Renal cortex interstitium (tissue), 11 donors: ENCODE data around the gene RBFOX2. TPM values are rescaled to one million over a fixed set of nuclear protein-coding genes. Genes with fewer than 3 reads are reported as not detected.
"Not testable (repeated sequence)": the region's sequence is repeated elsewhere in the genome, so short reads cannot be mapped to it uniquely, and the experiment has no call there.

Experiments
- DNase-seq, 11 donors: peaks; one replicate each; pipeline ENCODE4 v3.0.0-alpha.2; 2013; ENCODE audit warnings: low read depth in 9 of 11, low spot score in 4 of 11; ENCODE audit errors: extremely low read depth in 1 of 11
- polyA plus RNA-seq, 3 donors: library from polyadenylated mRNA; unstranded; fragments of 120-200 nt; gene quantifications; one replicate each; pipeline ENCODE4 v1.2.1, GENCODE V29; 2013; ENCODE audit not compliant: insufficient read length in 3 of 3

The RBFOX2 gene
- polyA plus RNA-seq, 3 donors, result 114 to 137 (median 130) TPM

DNA sequence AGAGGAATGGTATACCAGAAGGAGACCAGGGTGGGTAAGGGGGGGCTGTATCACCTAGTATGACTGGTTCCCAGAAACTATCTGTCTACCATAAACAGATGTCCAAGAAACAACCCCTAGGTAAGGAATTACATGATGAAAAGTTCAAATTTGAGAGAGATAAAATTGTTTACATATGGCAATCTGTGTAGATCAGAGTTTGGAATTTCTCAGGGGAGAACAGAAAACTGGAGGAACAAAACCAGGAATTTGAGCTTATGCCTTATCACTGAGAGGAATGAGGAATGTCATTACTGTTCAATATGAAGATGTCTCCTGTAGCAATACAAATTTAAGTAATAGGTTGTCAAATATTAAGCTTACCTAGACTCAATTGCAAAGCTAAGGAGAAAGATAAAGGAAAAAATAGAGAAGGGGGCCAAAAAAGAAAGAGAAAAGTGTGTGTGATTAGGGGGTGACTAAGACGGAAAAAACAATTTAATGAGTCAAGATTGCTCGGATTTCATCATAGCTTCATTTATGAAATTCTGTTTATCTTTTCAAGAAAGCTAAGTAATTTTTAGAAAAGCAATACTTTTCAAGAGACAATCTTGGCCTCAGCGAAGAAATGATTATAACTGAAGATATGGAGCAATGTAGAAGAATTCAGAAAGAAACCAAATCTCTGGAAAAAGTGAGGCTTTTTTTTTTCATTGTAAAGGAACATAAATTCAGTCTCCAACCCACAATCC is 193.2 kb downstream of the RBFOX2 start:
- no peak for DNase-seq

GRCh38 chr22:35834061-35834460 is 194.6 kb downstream of the RBFOX2 start:
- no peak for DNase-seq

DNA sequence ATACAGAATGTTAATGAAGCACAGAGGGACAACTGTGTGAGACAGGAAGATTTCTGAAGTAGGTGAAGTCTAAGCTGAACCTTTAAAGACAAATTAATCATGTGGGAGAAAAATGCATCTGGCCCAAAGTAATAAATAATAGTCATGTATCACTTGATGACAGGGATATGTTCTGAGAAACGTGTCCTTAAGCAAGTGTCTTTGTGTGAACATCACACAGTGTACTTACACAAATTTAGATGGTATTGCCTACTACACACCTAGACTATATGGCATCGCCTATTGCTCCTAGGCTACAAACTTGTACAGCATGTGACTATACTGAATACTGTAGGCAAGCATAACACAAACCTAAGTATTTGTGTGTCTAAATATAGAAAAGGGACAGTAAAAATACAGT is 198.3 kb downstream of the RBFOX2 start:
- DNase-seq, result no peak

GRCh38 chr22:35824256-35824655 is 204.4 kb downstream of the RBFOX2 start:
- no peak for DNase-seq

DNA sequence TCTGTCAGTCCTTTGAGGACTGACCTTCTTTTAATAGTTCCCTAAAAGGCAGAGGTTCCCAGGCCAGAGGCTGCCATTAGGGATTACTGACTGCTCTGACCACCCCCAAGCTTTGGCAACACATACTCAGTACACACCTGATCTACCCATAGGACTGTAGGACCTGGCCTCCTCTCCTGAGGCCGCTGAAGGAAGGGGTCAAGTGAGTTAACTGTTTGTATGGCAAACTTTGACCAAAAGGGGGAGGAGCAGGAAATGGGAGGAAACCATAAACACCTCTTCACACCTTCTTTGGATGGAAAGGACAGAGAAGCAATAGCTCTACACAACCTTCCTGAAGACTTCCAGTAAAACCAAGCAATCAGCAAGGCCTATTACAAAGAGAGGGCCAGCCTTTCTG is 207.0 kb downstream of the RBFOX2 start:
- DNase-seq, result no peak

DNA sequence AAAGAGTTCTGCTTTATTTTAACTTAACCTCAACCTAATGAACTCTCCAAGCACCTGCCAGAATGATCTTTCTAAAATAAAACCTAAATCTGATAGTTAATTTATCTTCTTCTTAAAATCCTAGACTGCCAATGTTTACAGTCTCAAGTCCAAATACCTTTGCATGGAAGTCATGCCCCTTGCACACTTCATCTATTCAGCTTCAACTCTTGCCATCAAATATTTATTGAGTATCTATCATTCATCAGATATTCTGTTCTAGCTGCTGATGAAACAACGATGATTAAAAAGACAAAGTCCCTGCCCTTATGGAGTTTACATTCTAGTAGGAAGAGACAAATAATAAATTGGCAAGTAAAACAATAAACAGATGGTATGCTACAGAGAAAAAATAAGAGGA is 209.2 kb downstream of the RBFOX2 start:
- DNase-seq, result no peak

GRCh38 chr22:35818897-35819296 is 209.7 kb downstream of the RBFOX2 start:
- DNase-seq, result no peak

DNA sequence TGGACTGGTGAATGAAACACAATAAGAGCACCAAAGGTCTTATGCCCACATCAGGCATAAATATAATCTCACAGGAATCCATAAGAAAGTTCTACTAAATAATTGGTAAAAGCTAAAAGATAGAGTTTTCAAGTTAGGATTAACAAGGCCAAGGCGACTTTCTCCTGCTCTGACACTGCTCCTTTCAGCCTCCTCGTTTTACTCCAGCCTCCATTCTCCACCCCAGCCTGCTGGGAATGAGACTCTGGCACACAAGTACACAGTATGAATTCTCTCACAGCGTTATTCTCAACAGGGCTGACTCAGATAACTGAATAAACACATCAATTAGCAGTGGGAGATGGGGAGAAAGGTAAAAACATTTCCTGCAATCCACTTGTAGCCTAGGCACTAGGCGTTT is 216.0 kb downstream of the RBFOX2 start:
- no peak for DNase-seq

- no peak for DNase-seq
Measured at GRCh38 chr22:35811670-35812069, 217.0 kb downstream of the RBFOX2 start.

- no peak for DNase-seq
Measured at GRCh38 chr22:35809816-35810215, 218.8 kb downstream of the RBFOX2 start.

DNA sequence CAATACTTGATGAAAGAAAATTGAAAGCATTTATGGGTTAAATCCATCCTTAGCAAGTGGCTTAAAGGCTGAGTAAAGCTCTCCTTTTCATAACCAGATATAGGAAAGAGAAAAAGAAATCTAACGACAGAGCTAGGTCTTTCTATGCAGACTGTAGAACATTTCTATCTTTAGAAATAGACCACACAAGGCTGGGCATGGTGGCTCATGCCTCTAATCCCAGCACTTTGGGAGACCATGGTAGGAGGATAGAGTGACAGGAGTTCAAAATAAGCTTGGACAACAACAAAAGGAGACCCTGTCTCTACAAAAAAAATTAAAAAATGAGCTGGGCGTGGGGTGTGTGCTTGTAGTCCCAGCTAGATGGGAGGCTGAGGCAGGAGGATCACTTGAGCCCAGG is 220.2 kb downstream of the RBFOX2 start:
- no peak for DNase-seq

GRCh38 chr22:35806668-35807067 is 222.0 kb downstream of the RBFOX2 start:
- not testable (repeated sequence) for DNase-seq

GRCh38 chr22:35805466-35805865 is 223.2 kb downstream of the RBFOX2 start:
- DNase-seq, result no peak

GRCh38 chr22:35804421-35804820 is 224.2 kb downstream of the RBFOX2 start:
- no peak for DNase-seq

- no peak for DNase-seq
Measured at GRCh38 chr22:35802885-35803284, 225.7 kb downstream of the RBFOX2 start.

DNA sequence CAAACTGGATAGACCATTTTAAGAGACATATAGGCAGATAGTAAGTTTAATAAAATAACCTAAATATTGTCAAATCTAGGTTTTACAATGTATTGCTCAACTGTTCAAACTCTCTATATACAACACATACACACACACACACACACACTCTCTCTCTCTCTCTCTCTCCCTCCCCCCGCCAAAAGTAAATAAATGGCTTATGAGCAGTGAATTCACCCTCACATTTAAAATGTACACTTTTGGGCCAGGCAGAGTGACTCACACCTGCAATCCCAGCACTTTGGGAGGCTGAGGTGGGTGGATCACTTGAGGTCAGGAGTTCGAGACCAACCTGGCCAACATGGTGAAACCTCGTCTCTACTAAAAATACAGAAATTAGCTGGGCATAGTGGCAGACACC is 227.3 kb downstream of the RBFOX2 start:
- DNase-seq, result not testable (repeated sequence)

DNA sequence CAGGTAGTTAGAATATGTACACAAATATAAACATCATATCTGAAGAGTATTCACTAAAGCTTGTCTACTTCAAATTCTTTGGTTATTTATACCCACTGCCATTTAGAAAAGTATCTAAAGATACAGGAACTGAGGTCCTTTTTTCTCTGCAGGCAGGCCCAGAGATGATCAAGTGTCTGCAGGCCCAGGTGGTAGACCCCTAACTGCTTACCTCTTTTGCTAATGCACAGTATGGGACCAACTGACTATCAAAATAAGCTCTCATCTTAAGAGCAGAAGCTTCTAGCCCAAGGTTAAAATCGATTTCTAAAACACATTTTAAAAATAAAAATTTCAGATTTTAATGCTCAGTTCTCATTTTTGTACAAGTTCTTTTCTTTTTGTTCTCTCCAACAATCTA is 229.5 kb downstream of the RBFOX2 start:
- no peak for DNase-seq

DNA sequence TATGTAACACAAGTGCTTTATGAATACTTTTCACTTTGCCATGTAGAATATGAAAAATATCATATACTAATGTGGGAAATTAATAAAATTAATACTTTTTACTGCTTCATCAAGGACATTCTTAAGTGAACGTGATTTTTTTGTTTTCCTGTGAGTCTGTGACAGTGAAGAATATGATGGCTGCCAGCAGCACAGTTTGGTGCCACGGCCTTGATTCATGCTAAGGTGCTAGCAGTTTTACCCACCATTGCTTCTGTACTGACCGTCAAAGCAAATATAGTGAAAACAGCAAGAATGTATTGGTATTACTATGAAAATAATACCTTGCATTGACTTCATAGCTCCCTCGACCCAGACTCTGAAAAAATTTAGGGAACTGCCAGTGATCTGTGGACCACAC is 231.2 kb downstream of the RBFOX2 start:
- DNase-seq, result no peak

- no peak for DNase-seq
Measured at GRCh38 chr22:35795476-35795875, 233.1 kb downstream of the RBFOX2 start.

DNA sequence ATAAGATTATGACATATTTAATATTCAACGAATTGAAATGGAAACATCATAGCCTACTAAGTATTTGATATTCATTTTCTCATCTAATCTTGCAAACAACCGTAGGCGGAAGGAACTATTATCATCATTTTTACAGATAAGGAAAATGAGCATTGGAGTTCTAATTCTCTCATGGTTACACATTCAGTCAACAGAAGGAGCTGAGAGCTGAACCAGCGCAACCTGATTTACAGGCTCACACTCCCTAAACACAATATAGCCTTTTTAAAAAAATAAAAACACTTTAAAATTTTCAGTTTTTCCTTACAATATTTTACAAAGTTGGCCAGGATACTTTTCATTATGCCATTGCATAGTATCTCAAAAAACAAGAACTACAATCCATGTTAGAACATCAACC is 236.1 kb downstream of the RBFOX2 start:
- no peak for DNase-seq

DNA sequence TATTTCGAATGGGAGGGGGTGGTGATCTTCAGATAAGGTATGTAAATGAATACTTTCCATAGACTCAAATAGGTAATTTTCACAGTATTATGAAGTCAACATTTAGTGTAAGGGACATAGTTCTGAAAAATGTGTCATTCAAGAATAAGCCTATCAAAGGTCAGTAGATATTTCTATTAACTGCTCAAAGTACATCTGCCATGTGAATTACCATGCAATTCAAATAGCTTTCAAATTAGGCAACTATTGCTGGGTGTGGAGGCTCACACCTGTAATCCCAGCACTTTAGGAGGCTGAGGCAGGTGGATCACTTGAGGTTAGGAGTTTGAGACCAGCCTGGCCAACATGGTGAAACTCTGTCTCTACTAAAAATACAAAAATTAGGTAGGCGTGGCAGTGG is 236.8 kb downstream of the RBFOX2 start:
- not testable (repeated sequence) for DNase-seq
